Measurements from ENCODE around the gene SPINK6.

Gene SPINK6

GRCh38 chr5:148224117-148224742, 21.4 kb downstream of the SPINK6 start:
- no peak for DNase-seq

- DNase-seq: no peak
These were observed 25.6 kb downstream of the SPINK6 start for GRCh38 chr5:148228392-148228984.

- DNase-seq: no peak
These were observed 27.0 kb downstream of the SPINK6 start for GRCh38 chr5:148229840-148230239.

GRCh38 chr5:148230240-148230639, 27.4 kb downstream of the SPINK6 start:
- DNase-seq: no peak

- no peak for DNase-seq
These were observed 35.1 kb downstream of the SPINK6 start for GRCh38 chr5:148237785-148238417.

- DNase-seq: no peak
These were observed 35.6 kb downstream of the SPINK6 start, which contains the start of gene MARCOL for GRCh38 chr5:148238418-148238794. Gene MARCOL (plus strand): TSS chr5:148238525. CDS start chr5:148238598, 73 bp downstream.

- DNase-seq: no peak
These were observed 46.1 kb downstream of the SPINK6 start for GRCh38 chr5:148248894-148249293.

- DNase-seq: no peak
These were observed 52.6 kb downstream of the SPINK6 start for GRCh38 chr5:148255456-148255855.

GRCh38 chr5:148259288-148259687, 56.4 kb downstream of the SPINK6 start:
- DNase-seq: no peak

GRCh38 chr5:148261221-148261620, 58.4 kb downstream of the SPINK6 start:
- DNase-seq: no peak
